ENCODE measurements around the gene PPP1R12A.
"Not testable (repeated sequence)": the region's sequence is repeated elsewhere in the genome, so short reads cannot be mapped to it uniquely, and the experiment has no call there.

The PPP1R12A gene

DNA sequence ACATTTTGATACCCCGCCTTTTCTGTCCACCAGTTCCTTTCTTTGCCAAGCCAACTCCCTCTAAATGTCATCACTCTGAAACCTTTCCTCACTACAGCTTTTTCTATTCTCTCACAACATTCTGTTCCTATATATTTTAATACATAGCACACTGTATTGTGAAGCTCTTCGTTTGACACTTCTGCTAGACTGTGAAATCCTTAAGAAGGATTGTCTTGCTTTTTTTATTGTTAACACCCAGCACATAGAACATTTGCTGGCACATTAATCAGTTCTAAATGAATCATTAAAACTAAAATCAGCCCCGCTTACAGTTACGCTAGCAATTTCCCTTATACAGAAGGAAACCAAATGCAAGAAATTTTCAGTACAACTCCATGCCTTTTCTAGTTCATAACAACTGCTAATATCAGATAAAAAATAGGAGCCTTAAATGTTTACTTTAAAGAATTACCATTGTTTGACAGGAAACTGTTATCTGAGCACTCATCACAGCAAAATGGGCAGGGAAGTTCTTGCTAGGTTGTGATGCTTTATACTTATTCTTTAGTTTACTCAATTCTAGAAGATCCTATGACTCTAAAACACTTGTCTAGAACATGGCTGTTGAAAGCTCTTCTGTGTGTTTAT, 93.5 kb downstream of the PPP1R12A start:
- no peak for DNase-seq (ENCODE audit: low read depth)

DNA sequence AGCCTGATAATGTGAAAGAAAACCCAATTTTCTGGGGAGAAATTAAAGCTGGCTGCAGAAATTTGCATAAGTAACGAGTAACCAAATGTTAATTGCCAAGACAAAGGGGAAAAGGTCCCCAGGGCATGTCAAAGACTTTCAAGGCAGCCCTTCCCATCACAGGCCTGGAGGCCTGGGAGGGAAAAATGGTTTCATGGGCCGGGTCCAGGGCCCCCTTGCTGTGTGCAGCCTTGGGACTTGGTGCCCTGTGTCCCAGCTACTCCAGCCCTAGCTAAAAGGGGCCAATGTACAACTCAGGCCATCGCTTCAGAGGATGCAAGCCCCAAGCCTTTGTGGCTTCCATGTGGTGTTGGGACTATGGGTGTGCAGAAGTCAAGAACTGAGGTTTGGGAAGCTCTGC, 96.5 kb downstream of the PPP1R12A start:
- no peak for DNase-seq (ENCODE audit: low read depth)

DNA sequence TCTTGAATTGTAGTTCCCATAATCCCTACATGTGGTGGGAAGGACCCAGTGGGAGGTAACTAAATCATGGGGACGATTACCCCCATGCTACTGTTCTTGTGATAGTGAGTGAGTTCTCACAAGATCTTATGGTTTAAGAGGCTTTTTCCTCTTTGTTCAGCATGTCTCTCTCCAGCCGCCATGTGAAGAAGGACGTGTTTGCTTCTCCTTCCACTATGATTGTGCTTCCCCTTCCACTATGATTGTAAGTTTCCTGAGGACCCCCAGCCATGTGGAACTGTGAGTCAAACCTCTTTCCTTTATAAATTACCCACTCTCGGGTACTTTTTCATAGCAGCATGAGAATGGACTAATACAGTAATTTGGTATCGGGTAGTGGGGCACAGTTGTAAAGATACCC, 97.3 kb downstream of the PPP1R12A start:
- no peak for DNase-seq (ENCODE audit: low read depth)

DNA sequence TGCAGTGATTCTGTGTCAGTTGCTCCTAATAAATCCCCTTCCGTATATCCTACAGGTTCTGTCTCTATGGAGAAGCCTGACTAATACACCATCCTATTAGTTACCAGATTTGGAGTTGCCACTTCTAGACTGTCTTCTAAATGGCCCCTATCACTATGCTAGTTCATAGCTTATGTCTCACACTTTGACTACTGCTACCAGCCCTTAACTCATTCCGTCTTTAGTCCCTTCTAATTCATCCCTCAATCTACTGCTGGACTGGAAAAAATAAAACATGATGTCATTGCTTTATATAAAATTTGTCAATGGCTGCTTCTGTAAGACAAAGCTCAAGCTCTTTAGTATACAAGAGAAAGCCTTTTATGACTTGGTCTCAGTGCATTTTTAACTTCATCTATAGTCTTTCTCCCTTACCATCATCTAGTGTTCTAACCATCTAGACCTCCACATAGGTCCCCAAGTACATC, 99.5 kb downstream of the PPP1R12A start:
- DNase-seq (ENCODE audit: low read depth), result no peak

DNA sequence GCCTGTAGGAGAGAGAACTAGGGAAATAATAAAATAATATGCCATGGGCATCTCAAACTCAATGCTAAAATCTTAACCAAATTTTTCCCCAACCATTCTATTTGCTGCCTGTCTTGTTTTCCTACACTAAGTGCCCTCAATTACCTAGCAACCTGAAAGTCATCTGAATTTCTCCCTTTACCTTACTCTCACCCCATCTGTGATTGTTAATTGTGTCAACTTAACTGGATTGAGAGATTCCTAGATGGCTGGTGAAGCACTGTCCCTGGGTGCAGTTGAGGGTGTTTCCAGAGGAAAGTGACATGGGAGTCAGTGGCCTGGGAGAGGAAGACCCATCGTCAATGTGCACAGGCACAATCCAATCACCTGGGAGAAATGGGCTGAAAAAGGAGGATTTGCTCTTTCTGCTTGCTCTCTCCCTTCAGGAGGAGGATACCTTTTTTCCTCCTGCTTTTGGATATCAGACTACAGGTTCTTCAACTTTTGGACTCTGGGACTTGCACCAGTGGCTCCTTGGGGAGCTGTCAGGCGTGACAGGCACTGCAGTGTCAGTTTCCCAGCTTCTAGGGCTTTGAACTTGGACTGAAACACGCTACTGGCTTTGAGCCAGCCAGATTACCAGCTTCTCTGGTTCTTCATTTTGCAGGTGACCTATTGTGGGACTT, 100.1 kb downstream of the PPP1R12A start:
- no peak for DNase-seq (ENCODE audit: low read depth)

DNA sequence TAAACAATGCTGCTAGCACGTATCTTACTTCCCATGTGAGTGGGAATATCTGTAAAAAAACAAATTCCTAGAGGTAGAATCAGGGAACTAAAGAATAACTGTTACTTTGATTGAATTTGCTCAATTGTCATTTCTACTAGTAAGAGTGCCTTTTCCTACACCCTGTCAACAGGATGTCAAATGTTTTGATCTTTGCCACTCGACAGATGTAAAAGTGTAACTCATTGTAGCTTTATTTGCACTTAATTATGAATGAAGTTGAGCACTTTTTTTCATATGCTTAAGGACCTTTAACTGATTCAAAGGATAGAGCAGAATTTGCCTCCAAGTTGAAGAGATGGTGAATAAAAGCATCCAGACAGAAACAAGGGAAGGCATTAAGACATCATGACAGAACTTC, 104.5 kb downstream of the PPP1R12A start:
- no peak for DNase-seq (ENCODE audit: low read depth)

DNA sequence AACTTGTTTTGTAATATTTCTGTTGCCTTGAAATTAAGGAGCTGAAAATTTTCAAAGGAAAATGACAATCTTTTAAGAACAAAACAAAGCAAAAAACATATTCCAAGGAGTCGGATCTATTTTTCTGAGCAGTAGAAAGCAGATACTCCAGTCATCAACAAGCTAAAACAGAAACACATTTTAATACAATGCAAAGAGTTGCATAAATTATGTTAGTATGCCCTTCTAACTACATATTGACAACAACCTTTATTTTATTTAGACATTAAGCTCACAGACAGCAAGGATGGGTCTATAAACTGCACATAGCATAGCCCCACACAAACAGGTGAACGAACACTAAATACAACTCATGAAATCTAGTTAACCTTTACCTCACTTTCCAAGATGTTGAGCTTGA, 106.0 kb downstream of the PPP1R12A start:
- DNase-seq (ENCODE audit: low read depth), result no peak

DNA sequence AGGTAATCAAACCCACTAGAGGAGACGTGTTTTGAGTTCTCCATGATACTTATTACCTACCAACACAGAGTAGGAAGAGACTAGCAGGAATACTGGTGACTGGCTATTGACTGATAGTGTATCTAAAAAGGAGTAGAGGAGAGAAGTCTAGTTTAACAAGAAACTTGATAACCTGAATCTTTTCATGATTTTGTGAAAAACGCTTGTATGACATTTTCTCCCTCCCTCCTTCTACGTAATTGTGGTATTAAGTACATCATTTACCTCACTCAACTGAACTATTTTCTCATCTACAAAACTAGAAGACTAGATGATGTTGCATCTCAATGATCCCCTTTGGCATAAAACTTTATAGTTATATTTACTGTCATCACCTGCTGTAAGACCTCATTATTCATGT, 107.4 kb downstream of the PPP1R12A start:
- no peak for DNase-seq (ENCODE audit: low read depth)

DNA sequence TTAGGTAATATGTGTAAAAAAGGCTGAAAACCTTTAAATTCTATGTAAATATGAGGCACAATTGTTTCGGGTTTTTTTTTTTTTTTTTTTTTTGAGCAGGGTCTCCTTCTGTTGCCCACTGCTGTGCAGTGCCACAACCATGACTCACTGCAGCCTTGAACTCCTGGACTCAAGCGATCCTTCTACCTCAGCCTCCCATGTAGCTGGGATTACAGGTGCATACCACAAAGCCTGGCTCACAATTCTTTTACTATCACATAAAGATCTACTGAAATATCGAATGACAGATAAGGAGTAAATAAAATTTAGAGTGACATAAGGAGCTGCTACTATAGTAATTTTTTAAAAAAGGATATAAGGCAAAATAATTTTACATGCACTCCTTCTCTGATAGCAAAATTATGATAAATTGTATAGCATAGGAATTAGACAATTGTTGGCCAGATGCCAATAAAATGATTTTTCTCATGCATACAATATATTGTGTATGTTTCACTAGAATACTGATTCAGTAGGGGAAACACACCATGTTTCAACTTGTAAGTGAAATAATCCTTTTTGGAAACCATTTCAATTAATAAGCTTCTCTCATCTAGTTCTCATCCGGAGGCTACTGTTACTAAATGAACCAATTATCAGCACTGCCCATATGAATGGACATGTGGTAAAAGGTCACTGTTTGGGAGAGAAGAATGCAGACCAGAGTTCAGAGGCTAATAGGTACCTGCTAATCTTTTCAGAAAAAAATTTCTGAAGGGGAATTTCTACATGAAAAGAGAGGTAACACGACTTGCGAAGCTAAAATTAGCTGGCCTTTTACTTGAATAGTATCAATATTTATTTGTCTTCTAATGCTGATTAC, 108.4 kb downstream of the PPP1R12A start:
- DNase-seq (ENCODE audit: low read depth), result no peak

DNA sequence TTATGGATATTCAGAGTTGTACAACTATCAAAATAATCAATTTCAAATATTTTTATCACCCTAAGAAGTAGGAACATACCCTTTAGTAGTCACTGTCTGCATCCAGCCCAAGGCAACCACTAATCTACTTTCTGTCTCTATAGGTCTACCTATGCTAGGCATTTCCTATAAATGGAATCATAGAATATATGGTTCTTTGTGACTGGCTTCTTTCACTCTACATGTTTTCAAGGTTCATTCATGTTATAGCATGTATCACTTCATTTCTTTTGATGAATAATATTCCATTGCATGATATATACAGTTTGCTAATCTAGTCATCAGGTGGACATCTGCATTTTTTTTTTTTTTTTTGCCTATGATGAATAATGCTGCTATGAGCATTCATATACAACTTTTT, 112.4 kb downstream of the PPP1R12A start:
- DNase-seq (ENCODE audit: low read depth), result no peak

DNA sequence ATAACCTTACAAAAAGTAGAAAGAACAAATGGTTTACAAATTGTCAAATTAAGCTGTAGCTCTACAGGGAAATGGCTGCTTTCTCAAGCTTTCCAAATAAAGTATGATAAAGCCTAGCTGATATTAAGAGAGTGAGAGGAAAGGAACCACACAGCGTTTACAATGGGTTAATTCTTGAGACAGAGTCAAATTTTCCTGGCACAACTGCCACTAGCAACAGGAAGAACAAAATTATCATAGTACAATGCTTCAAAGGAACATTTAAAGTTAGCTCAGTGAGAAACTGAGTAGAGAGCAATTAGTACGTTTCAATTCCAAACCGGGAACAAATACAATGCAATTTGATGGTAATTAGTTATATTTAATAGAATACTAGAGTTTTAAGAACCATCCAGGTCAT, 116.0 kb downstream of the PPP1R12A start:
- DNase-seq (ENCODE audit: low read depth), result no peak

DNA sequence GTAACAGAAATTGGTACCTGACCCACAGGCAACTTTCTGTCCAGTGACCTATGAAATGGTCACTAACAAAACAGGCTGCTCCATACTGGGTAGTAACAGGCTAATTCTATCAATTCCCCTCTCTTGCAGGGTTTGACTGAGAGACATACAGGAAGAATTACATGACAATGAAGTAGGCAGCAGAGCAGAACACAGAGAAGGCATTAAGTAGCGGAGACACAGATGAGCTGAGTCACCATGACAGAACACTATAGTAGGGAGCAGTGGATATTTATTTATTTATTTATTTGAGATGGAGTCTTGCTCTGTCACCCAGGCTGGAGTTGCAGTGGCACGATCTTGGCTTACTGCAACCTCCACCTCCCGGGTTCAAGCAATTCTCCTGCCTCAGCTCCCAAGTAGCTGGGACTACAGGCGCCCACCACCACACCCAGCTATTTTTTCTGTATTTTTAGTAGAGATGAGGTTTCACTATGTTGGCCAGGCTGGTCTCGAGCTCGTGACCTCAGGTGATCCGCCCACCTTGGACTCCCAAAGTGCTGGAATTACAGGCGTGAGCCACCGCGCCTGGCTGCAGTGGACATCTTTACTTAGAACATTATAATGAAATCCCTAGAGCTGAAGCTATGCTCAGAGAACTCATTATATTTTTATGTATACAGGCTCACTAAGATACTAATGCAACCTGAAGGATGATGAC, 150.4 kb downstream of the PPP1R12A start:
- not testable (repeated sequence) for DNase-seq (ENCODE audit: low read depth)

DNA sequence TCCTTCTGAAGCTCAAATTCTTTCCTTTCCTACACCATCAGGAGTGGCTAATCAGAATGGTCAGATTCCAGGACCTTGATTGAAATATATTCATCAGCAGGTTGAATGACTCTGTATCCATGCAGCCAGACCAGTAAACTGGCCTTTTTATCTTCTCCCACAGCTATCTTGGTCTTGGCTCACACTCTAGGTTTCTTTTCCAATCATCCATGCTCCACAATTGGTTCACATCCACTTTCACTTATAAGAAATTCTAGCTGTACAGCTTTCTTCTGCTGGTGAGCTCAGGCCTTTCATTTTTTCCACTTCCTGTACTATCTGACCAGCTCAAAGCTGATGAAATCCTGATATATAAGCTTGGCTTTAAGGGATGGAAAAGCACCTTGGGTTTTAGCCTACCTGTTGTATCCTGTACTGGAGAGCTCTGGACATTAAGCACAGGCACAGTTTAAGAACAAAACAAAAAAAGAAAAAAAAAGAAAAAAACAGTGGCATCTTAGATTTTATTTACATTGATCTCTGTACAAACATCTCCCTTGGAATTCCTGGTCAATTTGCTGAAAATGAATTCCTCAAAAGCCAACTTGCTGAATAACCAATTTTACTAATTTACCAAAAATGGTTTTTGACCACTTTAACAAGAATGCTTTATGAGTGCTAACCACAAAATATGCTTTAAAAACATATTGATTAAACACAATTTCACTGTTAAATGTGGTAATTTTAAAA, 152.6 kb downstream of the PPP1R12A start:
- no peak for DNase-seq (ENCODE audit: low read depth)

DNA sequence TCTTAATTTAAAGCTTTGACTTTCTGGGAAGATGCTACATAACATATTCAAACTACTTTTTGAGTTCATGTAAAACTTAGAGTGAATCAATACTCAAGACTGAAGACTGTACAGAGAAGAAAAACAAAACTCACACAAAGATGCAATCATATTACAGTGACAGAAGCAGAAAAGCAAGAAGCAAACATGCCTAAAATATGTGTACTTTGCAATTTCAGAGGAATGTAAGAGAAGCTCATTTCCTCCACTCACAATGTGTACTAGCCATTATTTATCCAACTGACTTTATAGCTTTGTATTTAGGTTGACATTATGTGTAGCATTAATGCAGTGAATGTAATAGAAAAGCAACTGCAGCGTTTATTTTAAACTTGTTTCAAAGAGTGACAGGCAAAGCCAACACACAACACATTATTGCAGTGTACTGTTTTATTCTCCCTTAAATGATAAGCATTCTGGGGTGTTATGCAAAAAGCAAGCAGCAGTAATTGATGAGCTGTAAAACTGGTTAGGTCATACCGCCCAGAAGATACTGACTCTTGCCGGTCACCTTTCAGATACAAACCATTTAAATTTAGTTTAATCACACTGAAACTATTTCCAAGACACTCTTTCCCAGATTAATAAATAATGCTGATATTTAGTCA, 156.0 kb downstream of the PPP1R12A start:
- no peak for DNase-seq (ENCODE audit: low read depth)

DNA sequence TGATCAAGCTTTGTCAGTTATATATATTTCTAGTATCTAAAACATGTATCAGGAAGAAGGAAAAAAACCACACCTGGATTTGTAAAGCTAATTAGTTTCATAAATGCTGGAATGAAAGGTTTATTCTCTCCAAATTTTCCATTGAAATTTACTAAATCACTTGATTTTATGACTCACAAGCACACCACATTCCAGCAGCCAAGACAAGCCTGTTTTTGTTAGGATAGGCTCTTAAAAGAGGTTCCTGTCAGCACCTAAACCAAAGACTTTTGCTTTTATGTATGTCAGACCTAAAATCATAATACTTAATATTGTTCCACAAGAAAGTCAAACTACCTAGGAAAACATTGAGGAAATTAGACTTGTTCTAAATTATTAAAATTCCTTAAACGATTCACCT, 158.8 kb downstream of the PPP1R12A start:
- no peak for DNase-seq (ENCODE audit: low read depth)

DNA sequence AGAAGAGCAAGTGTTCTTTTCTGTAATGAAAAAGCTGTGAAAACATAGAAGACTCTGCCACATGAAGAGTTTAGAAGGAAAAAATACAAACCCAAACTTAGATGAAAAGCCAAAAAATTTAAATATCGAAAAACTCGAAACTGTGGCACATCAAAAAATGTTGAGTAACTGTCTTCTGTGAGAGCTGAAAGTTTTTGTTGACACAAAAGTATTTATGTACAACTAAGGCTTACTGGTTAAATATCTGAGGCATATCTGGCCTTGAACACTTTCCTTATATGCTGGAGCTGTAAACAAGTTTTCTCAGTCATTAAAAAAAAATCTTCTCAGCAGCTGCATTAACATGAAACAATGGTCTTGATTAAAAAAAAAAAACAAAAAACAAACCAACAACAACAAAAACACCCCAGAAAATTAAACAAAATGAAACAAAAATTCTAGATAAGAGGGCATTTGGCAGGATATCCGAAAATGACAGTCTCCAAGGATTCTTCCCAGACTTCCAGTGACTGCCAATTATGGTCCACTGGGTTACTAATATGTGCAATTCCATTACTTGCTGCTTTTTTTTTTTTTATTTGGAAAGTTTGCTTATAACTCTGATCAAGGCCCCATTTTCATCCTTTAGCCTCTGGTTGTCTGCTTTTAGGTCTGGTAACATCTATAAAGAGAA, 159.4 kb downstream of the PPP1R12A start:
- DNase-seq (ENCODE audit: low read depth), result no peak

DNA sequence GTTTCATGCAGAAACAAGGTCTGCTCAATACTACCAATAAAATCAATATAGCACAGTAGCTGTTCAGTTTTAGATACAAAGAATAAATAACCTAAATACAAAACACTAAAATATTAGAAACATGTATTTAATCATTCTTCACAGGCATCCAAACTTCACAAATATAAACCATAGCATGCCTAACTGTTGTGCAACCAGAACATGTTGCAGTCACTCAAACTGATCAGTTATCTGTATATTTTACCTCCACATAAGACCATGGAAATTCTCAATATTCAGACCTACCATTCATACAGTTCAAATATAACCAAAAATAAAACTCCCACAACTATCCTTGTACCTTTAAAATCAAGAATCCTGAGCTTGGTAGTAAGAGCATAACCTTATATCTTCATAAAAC, 161.0 kb downstream of the PPP1R12A start:
- no peak for DNase-seq (ENCODE audit: low read depth)

DNA sequence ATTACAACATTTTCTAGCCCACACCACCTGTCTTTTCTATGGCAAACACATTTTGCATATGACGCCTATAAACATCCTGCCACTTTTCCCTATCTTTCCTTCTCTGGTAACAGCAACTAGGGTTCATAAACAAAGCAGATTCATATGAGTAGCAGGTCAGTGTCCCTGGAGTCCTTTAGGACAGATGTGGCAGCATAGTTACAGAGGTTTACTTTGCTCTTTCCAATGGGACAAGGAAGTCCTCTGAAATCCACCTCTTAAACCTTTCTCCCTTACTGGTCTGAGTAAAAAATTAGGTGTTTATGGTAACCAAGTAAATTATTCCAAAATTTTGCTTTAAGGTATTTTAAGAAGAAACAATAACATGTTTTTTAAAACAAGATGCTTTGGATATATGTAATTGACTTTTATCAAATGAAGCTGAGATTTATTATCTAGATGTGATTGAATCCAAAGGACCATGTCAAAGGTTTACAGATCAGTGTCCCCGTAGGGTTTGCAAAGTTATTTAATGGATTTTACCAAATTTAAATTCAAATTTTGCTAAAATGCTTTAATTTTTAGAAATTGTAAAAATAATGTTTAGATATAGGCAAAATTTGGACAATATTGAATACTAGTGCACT, 164.9 kb downstream of the PPP1R12A start:
- no peak for DNase-seq (ENCODE audit: low read depth)

DNA sequence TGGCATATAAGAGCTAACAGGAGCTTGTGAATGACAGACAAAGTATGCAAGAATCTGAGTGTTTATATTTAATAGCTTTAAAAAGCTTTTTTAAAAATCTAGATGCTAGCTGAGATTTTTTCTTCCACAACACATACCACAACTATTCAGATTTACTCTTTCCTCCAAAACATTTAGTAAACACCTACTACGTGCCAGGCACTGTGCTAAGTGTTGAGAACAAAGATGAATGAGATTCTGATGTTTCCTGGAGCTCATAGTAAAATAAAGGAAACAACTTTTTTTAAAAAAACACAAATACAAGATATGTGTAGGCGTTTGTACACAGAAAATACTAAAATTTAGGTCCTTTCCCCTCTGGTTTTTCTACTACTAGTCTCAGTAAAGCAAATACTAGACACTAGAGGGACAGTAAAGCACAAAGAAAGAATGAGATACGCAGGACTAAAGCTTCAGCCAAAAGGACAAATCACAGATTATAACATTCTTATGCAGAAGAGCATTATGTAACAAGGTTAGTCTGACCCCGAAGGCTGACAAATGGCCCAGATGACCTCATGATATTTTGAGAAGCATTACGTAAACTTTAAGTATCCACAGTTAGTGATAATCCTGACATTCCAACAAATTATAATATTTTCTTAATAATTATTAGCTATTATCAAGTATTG, 165.6 kb downstream of the PPP1R12A start:
- DNase-seq (ENCODE audit: low read depth), result no peak
